H7 (cell line): ENCODE results near the gene NHERF2. TPM values are rescaled to one million over a fixed set of nuclear protein-coding genes. Genes with fewer than 3 reads are reported as not detected.
A peak's percentile ranks its signal among the peaks of the same experiment; 100 is the strongest.

Experiments used
- DNase-seq: peaks from one replicate; pipeline ENCODE4 v3.0.0; 2012
- H3K27me3 ChIP-seq: 2 replicates; pipeline ENCODE4 v1.6.0; 2011; ENCODE audit warnings: mild to moderate bottlenecking, low read length; ENCODE audit not compliant: control insufficient read depth, insufficient read depth
- H3K36me3 ChIP-seq: replicated peaks from 2 replicates; pipeline ENCODE4 v1.5.1; 2011; ENCODE audit warnings: low read length; ENCODE audit not compliant: control insufficient read depth, insufficient read depth
- H3K4me3 ChIP-seq: 2 replicates; pipeline ENCODE4 v1.5.1; 2011; ENCODE audit warnings: low read depth, mild to moderate bottlenecking, control low read depth, low read length, moderate library complexity; ENCODE audit not compliant: insufficient read depth
- total RNA-seq: library from RNA; depleted of rRNA; stranded (reverse); fragments of >200 nt; shearing (Covaris generic); gene quantifications from 2 replicates; pipeline ENCODE4 v1.2.3, GENCODE V29; 2014

Gene NHERF2
- total RNA-seq, 1 experiment from 2014 or later: 14.0 TPM

GRCh38 chr16:2076072-2076865 lies 49.6 kb downstream of the NHERF2 start:
- no peak for DNase-seq
- Histone ChIP-seq H3K4me3 (no peak overlapping the region), H3K27me3 (no peaks in the 10 kb centered on the region), H3K36me3 (peaks cover 4% of the 10 kb centered on the region)

DNA sequence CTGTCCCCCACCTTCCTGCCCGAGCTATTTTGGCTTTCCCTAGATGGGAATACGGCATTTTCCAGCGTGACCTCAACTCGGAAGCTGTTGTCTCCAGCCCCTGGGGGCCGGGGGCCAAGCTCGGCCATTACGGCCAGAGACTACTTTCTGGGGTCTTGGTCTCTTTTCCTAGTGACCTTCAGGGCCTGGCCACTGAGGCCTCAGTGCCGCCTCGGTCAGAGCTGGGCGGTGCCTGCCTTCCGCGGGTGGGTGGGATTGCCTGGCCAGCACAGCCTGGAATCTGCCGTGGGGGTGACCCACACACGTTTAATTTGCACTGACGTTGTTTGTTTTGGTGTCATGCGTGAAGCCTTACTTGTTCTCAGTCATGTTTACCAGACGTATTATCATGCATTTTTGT lies 50.3 kb downstream of the NHERF2 start:
- no peak for DNase-seq
- Histone ChIP-seq H3K36me3 (peaks cover 4% of the 10 kb centered on the region), H3K4me3 (no peak overlapping the region), H3K27me3 (no peaks in the 10 kb centered on the region)

DNA sequence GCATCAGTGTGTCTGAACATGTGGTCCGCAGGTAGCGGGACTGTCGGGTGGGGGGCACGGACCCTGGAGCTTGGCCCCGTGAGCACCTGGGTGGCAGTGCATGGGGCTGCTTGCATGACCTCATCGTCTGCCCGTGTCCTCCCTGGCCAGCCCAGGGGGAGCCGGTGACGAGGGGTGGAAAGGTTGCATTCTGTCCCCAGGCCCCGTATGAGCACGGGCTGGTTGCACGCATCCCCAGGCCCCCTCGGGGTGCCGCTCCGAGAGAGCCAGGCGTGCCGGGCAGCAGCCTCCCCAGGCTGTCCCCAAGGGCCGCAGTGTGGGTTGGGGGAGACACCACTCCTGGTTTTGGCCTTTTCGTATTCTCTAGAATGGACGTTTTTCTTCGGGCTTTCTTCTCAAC lies 51.0 kb downstream of the NHERF2 start:
- Histone ChIP-seq H3K36me3 (peaks cover 6% of the 10 kb centered on the region), H3K4me3 (no peak overlapping the region), H3K27me3 (no peaks in the 10 kb centered on the region)
- peak; percentile 69 for DNase-seq

DNA sequence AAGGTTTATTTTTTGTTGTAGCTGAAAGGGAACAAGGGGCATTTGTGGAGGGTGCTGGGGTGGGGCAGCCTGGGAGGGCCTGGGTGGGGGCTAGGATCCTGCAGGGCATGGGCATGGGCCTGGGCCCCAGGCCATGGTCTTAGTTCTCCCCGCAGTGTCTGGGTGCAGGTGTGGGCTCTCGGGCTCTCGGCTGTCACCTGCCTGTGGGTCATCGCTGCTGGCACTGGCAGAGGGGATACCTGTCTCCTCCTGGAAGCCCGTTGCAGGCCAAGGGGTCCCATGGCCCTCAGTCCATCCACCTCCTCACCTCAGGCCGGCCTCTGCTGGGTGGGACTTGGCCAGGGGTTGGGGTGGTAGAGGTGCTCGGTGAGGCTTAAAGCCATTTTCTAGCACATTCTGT lies 51.4 kb downstream of the NHERF2 start:
- H3K4me3 ChIP-seq: no peak overlapping the region
- DNase-seq: no peak
- peaks cover 5% of the 10 kb centered on the region for H3K36me3 ChIP-seq
- no peaks in the 10 kb centered on the region for H3K27me3 ChIP-seq

GRCh38 chr16:2078691-2079090 lies 52.0 kb downstream of the NHERF2 start:
- Histone ChIP-seq H3K27me3 (no peaks in the 10 kb centered on the region), H3K36me3 (peaks cover 3% of the 10 kb centered on the region), H3K4me3 (no peak overlapping the region)
- no peak for DNase-seq

GRCh38 chr16:2079311-2079800 lies 52.7 kb downstream of the NHERF2 start:
- H3K27me3 ChIP-seq: no peaks in the 10 kb centered on the region
- peak; percentile 70 for DNase-seq
- H3K36me3 ChIP-seq: peaks cover 2% of the 10 kb centered on the region
- no peak overlapping the region for H3K4me3 ChIP-seq

- Histone ChIP-seq H3K27me3 (no peaks in the 10 kb centered on the region), H3K36me3 (peaks cover 2% of the 10 kb centered on the region), H3K4me3 (no peak overlapping the region)
- no peak for DNase-seq
Measured at GRCh38 chr16:2079991-2080390, 53.3 kb downstream of the NHERF2 start.

DNA sequence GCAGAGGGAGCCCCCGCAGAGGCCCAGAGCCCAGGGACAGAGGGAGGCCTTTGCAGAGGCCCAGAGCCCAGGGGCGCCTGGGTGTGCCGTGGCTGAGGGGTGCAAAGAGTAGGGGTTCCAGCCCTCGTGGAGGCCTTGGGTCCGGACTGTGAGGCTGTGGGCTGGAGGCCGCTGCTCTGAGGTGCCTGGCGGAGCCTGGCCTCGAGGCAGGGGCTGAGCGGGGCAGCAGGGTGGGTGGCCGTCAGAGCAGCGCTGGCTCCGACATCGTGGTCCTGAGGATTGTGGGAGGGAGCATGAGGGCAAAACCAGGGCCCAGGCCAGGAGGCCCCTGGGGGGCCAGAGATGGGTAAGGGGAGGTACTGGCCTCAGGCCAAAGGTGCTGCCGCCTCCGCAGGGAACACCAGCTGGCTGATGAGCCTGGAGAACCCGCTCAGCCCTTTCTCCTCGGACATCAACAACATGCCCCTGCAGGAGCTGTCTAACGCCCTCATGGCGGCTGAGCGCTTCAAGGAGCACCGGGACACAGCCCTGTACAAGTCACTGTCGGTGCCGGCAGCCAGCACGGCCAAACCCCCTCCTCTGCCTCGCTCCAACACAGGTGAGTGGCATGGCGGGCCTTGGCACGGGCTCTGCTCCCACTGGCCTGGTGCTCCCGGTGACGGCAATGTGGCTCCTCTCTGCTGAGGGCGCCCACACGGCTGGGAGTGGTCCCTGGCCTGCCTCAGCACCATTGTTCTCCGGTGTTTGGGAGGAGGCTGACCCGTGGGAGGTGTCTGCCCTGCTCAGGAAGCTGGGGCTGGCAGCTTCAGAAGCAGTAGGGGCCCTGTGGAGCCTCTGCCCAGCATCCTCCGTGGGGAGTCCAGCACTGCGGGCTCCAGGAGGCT lies 54.7 kb downstream of the NHERF2 start:
- DNase-seq: peak; percentile 67
- Histone ChIP-seq H3K27me3 (no peaks in the 10 kb centered on the region), H3K36me3 (peaks cover 2% of the 10 kb centered on the region), H3K4me3 (no peak overlapping the region)

DNA sequence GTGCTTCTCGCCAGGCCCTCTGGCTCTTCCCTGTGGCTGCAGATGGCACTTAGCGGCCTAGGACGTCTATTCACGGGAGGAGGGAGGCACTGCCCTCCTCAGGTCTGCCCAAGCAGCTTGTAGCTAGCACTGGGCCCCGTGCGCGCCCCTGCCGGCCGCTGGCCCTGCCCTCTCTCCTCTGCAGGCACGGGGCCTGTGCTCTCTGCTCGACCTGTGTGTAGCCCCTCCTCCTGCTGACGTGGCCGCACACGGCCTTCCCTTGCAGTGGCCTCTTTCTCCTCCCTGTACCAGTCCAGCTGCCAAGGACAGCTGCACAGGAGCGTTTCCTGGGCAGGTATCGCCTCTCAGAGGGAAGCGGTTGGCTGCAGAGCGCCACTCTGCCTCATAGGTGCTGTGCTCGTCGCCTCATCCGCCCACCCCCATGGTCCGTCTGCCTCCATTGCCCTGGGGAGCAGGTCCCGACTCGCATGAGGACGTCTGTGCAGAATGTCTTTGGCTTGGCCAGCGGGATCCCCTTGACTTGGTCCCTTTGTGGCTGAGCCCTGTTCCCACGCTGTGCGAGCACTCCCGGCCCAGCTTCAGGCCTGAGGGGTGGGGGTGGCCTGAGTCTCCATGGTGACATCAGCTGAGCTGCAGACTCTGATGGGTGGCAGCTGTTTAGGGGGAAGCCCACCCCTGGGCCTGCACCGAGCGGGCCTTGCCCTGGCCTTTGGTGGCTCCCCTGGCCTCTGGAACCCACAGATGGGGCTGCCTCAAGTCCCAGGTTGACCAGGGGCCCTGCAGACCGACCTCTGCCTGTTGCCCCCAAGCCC lies 55.7 kb downstream of the NHERF2 start:
- Histone ChIP-seq H3K27me3 (no peaks in the 10 kb centered on the region), H3K36me3 (peaks cover 2% of the 10 kb centered on the region), H3K4me3 (no peak overlapping the region)
- peak; percentile 78 for DNase-seq

DNA sequence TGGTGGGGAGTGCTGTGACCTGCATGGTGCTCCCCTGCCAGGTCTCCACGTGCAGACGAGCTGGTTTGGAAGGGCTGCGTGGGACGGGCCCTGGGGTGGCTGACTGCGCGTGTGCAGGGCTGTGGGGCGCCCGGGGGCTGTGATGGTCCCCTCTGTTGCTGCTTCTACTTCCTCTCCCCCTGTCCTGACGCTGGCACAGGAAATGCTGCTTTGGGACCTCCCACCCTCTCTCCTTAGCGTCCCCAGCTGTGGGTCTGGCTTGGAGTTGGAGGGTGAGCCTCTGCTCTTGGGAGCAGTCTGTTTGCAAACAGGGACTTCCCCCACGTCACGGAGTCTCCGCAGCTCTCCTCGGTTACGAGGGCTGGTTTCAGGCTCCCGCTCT lies 56.3 kb downstream of the NHERF2 start:
- Histone ChIP-seq H3K36me3 (peaks cover 2% of the 10 kb centered on the region), H3K4me3 (no peak overlapping the region), H3K27me3 (no peaks in the 10 kb centered on the region)
- DNase-seq: peak; percentile 71

DNA sequence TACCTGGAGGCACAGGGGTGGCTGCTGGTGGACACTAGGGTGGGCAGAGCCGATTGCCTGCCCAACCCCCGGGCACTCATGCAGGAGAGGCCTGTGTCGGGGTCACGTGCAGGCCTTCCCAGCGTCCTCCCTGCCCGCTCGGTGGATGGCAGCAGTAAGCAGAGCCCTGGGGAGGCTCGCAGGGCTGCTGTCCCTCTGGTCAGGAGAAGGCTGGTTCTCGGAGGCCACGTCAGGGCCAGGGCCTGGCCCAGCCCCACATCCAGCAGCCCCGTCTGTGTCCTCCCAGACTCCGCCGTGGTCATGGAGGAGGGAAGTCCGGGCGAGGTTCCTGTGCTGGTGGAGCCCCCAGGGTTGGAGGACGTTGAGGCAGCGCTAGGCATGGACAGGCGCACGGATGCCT lies 56.7 kb downstream of the NHERF2 start:
- Histone ChIP-seq H3K36me3 (peaks cover 2% of the 10 kb centered on the region), H3K4me3 (no peak overlapping the region), H3K27me3 (no peaks in the 10 kb centered on the region)
- DNase-seq: no peak

GRCh38 chr16:2083876-2084780 lies 57.4 kb downstream of the NHERF2 start:
- Histone ChIP-seq H3K4me3 (no peak overlapping the region), H3K27me3 (no peaks in the 10 kb centered on the region), H3K36me3 (peaks cover 2% of the 10 kb centered on the region)
- DNase-seq: no peak

DNA sequence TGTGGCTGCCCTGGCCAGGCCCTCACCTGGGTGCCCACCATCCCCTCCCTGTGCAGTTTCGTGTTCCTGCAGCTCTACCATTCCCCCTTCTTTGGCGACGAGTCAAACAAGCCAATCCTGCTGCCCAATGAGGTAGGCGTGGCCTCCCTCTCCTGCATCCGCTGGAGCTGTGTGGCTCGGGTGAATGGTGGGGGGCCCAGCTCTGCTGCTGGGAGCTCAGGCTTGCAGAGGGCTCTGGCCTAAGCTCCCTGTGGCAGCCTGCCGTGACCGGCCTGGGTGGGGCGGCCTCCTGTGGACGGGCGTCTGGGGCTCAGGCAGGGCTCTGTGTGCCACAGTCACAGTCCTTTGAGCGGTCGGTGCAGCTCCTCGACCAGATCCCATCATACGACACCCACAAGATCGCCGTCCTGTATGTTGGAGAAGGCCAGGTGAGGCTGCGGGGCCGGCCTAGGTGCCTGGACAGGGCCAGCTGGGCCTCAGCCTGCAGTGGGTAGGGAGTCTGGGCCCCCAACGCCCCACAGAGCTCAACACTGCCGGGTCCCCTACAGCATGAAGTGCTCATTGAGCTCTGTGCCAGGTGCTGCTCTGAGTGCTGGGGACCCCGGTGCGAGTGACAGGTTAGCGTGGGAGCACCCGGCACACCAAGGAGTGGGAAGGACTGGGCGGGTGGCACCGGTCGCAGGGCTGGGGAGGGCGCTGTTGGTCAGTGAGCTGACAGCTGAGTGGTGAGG lies 58.4 kb downstream of the NHERF2 start:
- no peaks in the 10 kb centered on the region for H3K27me3 ChIP-seq
- peaks cover 2% of the 10 kb centered on the region for H3K36me3 ChIP-seq
- DNase-seq: peak; percentile 81
- H3K4me3 ChIP-seq: no peak overlapping the region
